ENCODE results near the gene TNIP3. TPM values are rescaled to one million over a fixed set of nuclear protein-coding genes. Genes with fewer than 3 reads are reported as not detected.

The TNIP3 gene
- total and polyA plus RNA-seq, 2 of the 4 experiments (the other 2 are of a cell fraction), result 0.10 to 0.18 TPM

DNA sequence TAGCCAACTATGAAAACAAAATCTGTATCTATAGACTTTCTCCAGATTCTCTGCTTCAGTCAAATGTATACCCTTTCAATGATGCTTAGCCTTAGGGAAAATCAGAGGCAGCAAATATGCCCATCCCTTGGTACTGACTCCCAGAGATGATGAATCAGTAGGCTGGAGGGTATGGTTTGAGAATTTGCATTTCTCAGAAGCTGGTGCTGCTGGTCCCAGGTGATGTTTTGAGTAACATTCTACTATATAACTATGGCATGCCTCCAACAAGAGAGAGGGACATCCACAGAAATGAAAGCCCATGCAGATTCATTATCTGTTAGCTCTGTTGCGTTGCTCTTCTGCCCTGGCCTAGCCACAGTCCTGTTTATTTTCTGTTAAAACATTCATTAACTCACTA lies 13.6 kb downstream of the TNIP3 start:
- no CpG with 5 or more reads among the region's 1 CpG for WGBS, 2 experiments (ENCODE audit: extremely low coverage in 2 of 2, insufficient read length in 1 of 2)
- H4K91ac ChIP-seq (ENCODE audit: insufficient read depth, low read depth, low read length), result no peak overlapping the region
- no peak for TF ChIP-seq CHD1 (IDR thresholded peaks at IDR 0.05; ENCODE audit: low read depth, low read length)
- TF ChIP-seq RAD21 (IDR thresholded peaks at IDR 0.05; ENCODE audit: low read length), result no peak
- TF ChIP-seq, protein P1, sequence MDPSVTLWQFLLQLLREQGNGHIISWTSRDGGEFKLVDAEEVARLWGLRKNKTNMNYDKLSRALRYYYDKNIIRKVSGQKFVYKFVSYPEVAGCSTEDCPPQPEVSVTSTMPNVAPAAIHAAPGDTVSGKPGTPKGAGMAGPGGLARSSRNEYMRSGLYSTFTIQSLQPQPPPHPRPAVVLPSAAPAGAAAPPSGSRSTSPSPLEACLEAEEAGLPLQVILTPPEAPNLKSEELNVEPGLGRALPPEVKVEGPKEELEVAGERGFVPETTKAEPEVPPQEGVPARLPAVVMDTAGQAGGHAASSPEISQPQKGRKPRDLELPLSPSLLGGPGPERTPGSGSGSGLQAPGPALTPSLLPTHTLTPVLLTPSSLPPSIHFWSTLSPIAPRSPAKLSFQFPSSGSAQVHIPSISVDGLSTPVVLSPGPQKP (IDR thresholded peaks at IDR 0.05; ENCODE audit: borderline replicate concordance, low read depth, low read length), result no peak
- no peak for TF ChIP-seq POLR2A (IDR thresholded peaks at IDR 0.05; ENCODE audit: low read depth, low read length)
- no peak for TF ChIP-seq RFX5 (IDR thresholded peaks at IDR 0.05; ENCODE audit: low read depth, low read length)
- no peak for TF ChIP-seq MXI1 (IDR thresholded peaks at IDR 0.05; ENCODE audit: borderline replicate concordance, low read depth, low read length)
- no peak for TF ChIP-seq MAZ (IDR thresholded peaks at IDR 0.05; ENCODE audit: borderline replicate concordance, low read depth, low read length)
- no peak for TF ChIP-seq FOS (IDR thresholded peaks at IDR 0.05; ENCODE audit: low read depth, low read length)
- TF ChIP-seq, protein P2, sequence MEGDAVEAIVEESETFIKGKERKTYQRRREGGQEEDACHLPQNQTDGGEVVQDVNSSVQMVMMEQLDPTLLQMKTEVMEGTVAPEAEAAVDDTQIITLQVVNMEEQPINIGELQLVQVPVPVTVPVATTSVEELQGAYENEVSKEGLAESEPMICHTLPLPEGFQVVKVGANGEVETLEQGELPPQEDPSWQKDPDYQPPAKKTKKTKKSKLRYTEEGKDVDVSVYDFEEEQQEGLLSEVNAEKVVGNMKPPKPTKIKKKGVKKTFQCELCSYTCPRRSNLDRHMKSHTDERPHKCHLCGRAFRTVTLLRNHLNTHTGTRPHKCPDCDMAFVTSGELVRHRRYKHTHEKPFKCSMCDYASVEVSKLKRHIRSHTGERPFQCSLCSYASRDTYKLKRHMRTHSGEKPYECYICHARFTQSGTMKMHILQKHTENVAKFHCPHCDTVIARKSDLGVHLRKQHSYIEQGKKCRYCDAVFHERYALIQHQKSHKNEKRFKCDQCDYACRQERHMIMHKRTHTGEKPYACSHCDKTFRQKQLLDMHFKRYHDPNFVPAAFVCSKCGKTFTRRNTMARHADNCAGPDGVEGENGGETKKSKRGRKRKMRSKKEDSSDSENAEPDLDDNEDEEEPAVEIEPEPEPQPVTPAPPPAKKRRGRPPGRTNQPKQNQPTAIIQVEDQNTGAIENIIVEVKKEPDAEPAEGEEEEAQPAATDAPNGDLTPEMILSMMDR (conservative IDR thresholded peaks at IDR 0.05; ENCODE audit: low read depth, low read length), result no peak
- no peak for TF ChIP-seq NFE2L2 (IDR thresholded peaks at IDR 0.05; ENCODE audit: low read depth, low read length)
- TF ChIP-seq CEBPB (IDR thresholded peaks at IDR 0.05; ENCODE audit: low read depth, low read length), result no peak
- TF ChIP-seq SMC3 (IDR thresholded peaks at IDR 0.05; ENCODE audit: low read depth, low read length), result no peak
- no peak for TF ChIP-seq BHLHE40 (IDR thresholded peaks at IDR 0.05; ENCODE audit: low read depth, low read length)
- no peak for TF ChIP-seq MAFK (IDR thresholded peaks at IDR 0.05; ENCODE audit: low read depth, low read length)
- TF ChIP-seq RCOR1 (IDR thresholded peaks at IDR 0.05; ENCODE audit: insufficient replicate concordance, low read length), result no peak
- TF ChIP-seq, protein P3, sequence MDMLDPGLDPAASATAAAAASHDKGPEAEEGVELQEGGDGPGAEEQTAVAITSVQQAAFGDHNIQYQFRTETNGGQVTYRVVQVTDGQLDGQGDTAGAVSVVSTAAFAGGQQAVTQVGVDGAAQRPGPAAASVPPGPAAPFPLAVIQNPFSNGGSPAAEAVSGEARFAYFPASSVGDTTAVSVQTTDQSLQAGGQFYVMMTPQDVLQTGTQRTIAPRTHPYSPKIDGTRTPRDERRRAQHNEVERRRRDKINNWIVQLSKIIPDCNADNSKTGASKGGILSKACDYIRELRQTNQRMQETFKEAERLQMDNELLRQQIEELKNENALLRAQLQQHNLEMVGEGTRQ (IDR thresholded peaks at IDR 0.05; ENCODE audit: low read depth, low read length), result no peak
- H2BK15ac ChIP-seq (ENCODE audit: low read depth, low read length), result no peak overlapping the region
- H2AK9ac ChIP-seq (replicated peaks; ENCODE audit: low read depth, low read length, poor library complexity), result no peak overlapping the region
- no peaks in the 10 kb centered on the region for H3K36me3 ChIP-seq (ENCODE audit: control insufficient read depth, insufficient read depth, low read length)
- H3K9me1 ChIP-seq (ENCODE audit: insufficient read depth, low read length), result no peaks in the 10 kb centered on the region
- H4K5ac ChIP-seq (ENCODE audit: low read depth, low read length), result no peak overlapping the region
- no peak overlapping the region for H3K4ac ChIP-seq (ENCODE audit: low read depth, low read length)
- no peak for ATAC-seq (ENCODE audit: low read depth)
- H2BK120ac ChIP-seq (ENCODE audit: low read depth, low read length), result no peak overlapping the region
- H3K4me2 ChIP-seq (ENCODE audit: low read depth, low read length), result no peak overlapping the region
- H3K4me3 ChIP-seq (ENCODE audit: insufficient read depth, low read depth, low read length), result no peak overlapping the region
- H3K27me3 ChIP-seq (ENCODE audit: control insufficient read depth, insufficient read depth, low read length), result no peaks in the 10 kb centered on the region
- H4K8ac ChIP-seq (ENCODE audit: low read depth in 2 of 2, low read length in 2 of 2), result no peak overlapping the region
- intact Hi-C loops (cut with micrococcal nuclease), result no loop called here
- H4K20me1 ChIP-seq (ENCODE audit: insufficient read depth, low read length), result no peaks in the 10 kb centered on the region
- no peaks in the 10 kb centered on the region for H3K4me1 ChIP-seq (ENCODE audit: control insufficient read depth, insufficient read depth, low read length)
- H3K79me1 ChIP-seq (ENCODE audit: low read depth in 1 of 2, low read length in 2 of 2), result no peaks in the 10 kb centered on the region
- no peak overlapping the region for H3K27ac ChIP-seq (ENCODE audit: insufficient read depth, low read length)
- H2BK5ac ChIP-seq (ENCODE audit: low read depth, low read length, poor library complexity, severe bottlenecking), result no peak overlapping the region
- H3K9me3 ChIP-seq (ENCODE audit: control insufficient read depth, insufficient read depth, low read length), result no peaks in the 10 kb centered on the region
- H3K9ac ChIP-seq (ENCODE audit: low read depth, low read length), result no peak overlapping the region
- no peak overlapping the region for H2AK5ac ChIP-seq (ENCODE audit: low read depth, low read length)
- BruUV-seq (replicated peaks), result no TSS peak
- no peak overlapping the region for H3K14ac ChIP-seq (replicated peaks; ENCODE audit: low read depth, low read length)
- no peak overlapping the region for H3K56ac ChIP-seq (ENCODE audit: extremely low read depth, insufficient read depth, low read length)
- POLR2A ChIA-PET (ENCODE audit: unreplicated experiment), result no interaction called here
- in situ Hi-C loops (cut with MboI; ENCODE audit: low sequenced_read_pairs), result no loop called here
- CTCF ChIA-PET, result no interaction called here
- no peak overlapping the region for H3K18ac ChIP-seq (ENCODE audit: low read depth, low read length)
- no peak for DNase-seq
- no peak overlapping the region for H3K23ac ChIP-seq (ENCODE audit: low read depth, low read length)
- no peak overlapping the region for H2AFZ ChIP-seq (replicated peaks; ENCODE audit: low read length, poor library complexity)
- dilution Hi-C loops (cut with HindIII; ENCODE audit: low sequenced_read_pairs, unreplicated experiment), result no loop called here
- 0 out of 2 replicates have a peak overlapping the region, but pooled peaks have one; percentile 9 for H2BK20ac ChIP-seq (ENCODE audit: low read depth, low read length)
